Stimulated activated naive CD4-positive, alpha-beta T cell (primary cell): ENCODE results near the gene CPNE5.

ENCODE experiments used
- DNase-seq, 6 experiments: peaks; one replicate each; lab custom pipeline; 2025; lab: John Stamatoyannopoulos, UW

CPNE5 gene

GRCh38 chr6:36743538-36744303, 95.5 kb downstream of the CPNE5 start:
- DNase-seq: no peak

GRCh38 chr6:36743032-36743431, 96.2 kb downstream of the CPNE5 start:
- DNase-seq: no peak

- DNase-seq: no peak
Observed at GRCh38 chr6:36742146-36742545, 97.1 kb downstream of the CPNE5 start.

- no peak for DNase-seq
Observed at GRCh38 chr6:36740818-36741179, 98.4 kb downstream of the CPNE5 start.

- no peak for DNase-seq
Observed at GRCh38 chr6:36739947-36740817, 99.1 kb downstream of the CPNE5 start.

GRCh38 chr6:36738108-36738507, 101.1 kb downstream of the CPNE5 start:
- no peak for DNase-seq

GRCh38 chr6:36737043-36737785, 102.0 kb downstream of the CPNE5 start:
- no peak for DNase-seq

GRCh38 chr6:36735110-36736071, 103.9 kb downstream of the CPNE5 start:
- peak in 3 of 6 experiments; percentile 12 to 16 (median 15) for DNase-seq

- DNase-seq: no peak
Observed at GRCh38 chr6:36734486-36735060, 104.7 kb downstream of the CPNE5 start.

- DNase-seq: no peak
Observed at GRCh38 chr6:36733300-36733699, 105.9 kb downstream of the CPNE5 start.

GRCh38 chr6:36731622-36732310, 107.5 kb downstream of the CPNE5 start:
- no peak for DNase-seq

GRCh38 chr6:36730424-36731380, 108.5 kb downstream of the CPNE5 start:
- no peak for DNase-seq

GRCh38 chr6:36729161-36729524, 110.1 kb downstream of the CPNE5 start:
- no peak for DNase-seq

GRCh38 chr6:36728289-36729160, 110.7 kb downstream of the CPNE5 start:
- DNase-seq: no peak

- DNase-seq: no peak
Observed at GRCh38 chr6:36727505-36728021, 111.7 kb downstream of the CPNE5 start.

GRCh38 chr6:36725581-36725980, 113.7 kb downstream of the CPNE5 start:
- DNase-seq: no peak

- DNase-seq: peak in 3 of 6 experiments; percentile 2 to 4 (median 3)
Observed at GRCh38 chr6:36724514-36725390, 114.5 kb downstream of the CPNE5 start.
